Muscle of arm (tissue), 12 donors: Measurements from ENCODE around the gene SPRED1. TPM values are rescaled to one million over a fixed set of nuclear protein-coding genes. Genes with fewer than 3 reads are reported as not detected.
"Not testable (repeated sequence)": the region's sequence is repeated elsewhere in the genome, so short reads cannot be mapped to it uniquely, and the experiment has no call there.

Experiments
- DNase-seq: peaks from one replicate; pipeline ENCODE4 v3.0.0-alpha.2; 2013
- polyA plus RNA-seq, 12 donors: library from polyadenylated mRNA; unstranded; fragments of 120-200 nt; gene quantifications; one replicate each; pipeline ENCODE4 v1.2.1, GENCODE V29; 2013; ENCODE audit not compliant: insufficient read length in 12 of 12

The SPRED1 gene
- polyA plus RNA-seq, 12 donors = 24.9 to 51.5 (median 35.6) TPM; not detected in 1

DNA sequence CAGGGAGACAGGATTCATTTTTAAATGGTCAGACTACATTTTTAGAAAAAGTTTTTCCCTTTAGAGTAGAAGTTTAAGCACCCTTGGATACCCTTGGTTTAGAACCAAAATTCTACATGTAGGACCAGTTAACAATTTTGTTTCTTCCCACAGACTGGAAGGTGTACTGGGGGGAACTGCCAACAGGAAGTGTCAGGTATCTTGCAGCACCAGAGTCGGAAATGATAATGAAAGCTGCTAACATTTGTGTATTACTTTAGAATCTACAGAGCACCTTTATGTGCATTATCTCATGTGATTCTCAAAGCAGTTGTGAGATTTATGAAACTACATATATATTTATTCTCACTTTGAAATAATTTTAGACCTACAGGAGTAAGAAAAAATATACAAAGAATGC, 21.5 kb downstream of the SPRED1 start:
- no peak for DNase-seq

- no peak for DNase-seq
Measured at GRCh38 chr15:38275959-38276358, 23.3 kb downstream of the SPRED1 start.

DNA sequence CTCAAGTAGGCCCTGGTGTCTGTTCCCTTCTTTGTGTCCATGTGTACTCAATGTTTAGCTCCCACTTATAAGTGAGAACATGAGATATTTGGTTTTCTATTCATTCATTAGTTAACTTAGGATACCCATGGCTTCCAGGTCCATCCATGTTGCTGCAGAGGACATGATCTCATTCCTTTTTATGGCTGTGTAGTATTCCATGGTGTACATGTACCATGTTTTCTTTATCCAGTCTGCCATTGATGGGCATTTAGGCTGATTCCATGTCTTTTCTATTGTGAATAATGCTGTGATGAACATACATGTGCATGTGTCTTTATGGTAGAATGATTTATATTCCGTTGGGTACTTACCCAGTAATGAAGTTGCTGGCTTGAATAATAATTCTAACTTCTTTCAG, 24.6 kb downstream of the SPRED1 start:
- not testable (repeated sequence) for DNase-seq

DNA sequence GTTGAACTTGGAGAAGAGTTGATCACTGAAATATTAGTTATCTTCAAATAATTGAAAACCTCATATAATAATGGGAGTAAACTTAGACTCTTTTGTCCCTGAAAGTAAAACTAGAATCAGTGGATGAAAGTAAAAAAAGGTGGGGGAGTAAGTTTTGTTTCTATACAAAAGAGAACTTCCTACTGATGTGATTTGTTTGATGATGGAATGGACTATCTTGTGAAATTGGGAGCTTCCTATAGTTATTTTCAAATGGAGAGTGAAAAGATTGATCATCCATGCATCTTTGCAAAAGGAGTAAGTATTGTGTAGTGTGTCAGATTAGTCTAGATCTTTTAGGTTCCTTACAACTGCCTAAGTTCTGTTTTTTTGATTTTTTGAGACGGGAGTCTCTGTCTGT, 28.4 kb downstream of the SPRED1 start:
- no peak for DNase-seq

- DNase-seq = no peak
Measured at GRCh38 chr15:38283010-38283409, 30.4 kb downstream of the SPRED1 start.

- DNase-seq = peak; percentile 25
Measured at GRCh38 chr15:38285456-38285855, 32.8 kb downstream of the SPRED1 start.

- DNase-seq = no peak
Measured at GRCh38 chr15:38294126-38294525, 41.5 kb downstream of the SPRED1 start.

DNA sequence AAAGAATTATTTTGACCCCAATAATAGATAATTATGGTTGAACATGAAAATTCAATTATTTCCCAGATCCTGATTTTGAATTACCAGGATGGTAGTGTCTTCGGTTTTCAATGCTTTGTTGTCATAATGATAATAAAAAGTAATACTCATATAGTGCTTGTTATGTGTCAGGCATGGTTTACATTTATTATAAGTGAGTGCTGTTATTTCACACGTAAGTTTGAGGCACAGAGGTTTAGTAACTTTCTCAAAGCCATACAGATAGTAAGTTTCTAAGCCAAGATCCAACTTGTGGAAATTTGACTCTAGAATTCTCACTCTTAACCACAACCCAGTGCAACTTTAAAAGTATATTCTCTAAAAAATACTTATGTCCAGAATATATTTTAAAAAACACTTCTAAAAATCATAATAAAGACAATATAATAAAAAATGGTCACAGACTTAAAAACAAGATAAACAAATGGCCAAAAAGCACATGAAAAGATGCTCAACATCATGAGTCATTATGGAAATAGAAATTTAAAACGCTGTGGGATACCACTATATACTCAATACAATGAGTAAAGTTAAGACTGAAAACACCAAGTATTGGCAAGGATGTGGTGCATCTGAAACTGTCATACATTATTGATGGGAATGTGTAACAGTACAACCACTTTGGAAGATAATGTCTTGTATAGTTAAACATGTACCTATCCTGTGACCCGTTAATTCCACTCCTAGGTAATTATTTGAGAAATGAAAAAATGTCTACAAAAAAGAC, 45.2 kb downstream of the SPRED1 start:
- DNase-seq = no peak

- no peak for DNase-seq
Measured at GRCh38 chr15:38299216-38299615, 46.6 kb downstream of the SPRED1 start.

GRCh38 chr15:38300395-38300794, 47.8 kb downstream of the SPRED1 start:
- no peak for DNase-seq

- DNase-seq = peak; percentile 49
Measured at GRCh38 chr15:38304481-38304880, 51.8 kb downstream of the SPRED1 start.

DNA sequence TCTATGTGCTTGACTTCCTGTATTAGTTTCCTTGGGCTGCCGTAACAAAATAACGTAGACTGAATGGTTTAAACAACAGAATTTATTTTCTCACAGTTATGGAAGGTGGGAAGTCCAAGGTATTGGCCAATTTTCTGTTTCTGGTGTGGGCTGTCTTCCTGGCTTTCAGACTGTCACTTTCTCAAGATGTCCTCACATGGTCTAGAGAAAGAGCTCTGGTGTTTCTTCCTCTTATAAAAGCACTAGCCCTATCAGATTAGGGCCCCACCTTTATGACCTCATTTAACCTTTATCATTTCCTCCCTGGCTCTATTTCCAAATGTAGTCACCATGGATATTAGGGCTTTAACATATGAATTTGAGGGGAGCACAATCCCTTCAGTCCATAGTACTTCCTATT, 54.6 kb downstream of the SPRED1 start:
- no peak for DNase-seq

- DNase-seq = no peak
Measured at GRCh38 chr15:38307861-38308641, 55.4 kb downstream of the SPRED1 start.

GRCh38 chr15:38308797-38309196, 56.2 kb downstream of the SPRED1 start:
- DNase-seq = no peak

DNA sequence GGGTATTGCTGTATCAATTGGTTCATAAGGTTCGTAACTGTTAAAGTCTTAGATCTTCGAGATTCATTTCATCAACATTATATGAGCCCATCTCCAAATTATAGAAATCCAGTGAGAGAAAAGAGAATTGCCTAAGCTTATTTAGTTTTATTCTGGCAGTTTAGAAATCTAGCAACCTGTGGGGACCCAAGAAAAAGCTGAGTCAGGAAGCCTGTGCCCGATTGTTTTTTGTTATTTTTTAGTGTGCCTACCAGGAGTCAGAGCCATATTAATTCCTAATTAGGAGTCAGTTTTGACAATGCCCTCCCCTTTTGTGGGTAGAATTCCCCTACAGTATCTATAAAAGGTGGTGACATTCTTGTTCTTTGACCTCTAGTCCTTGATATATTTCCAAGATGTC, 59.6 kb downstream of the SPRED1 start:
- no peak for DNase-seq

GRCh38 chr15:38316311-38316710, 63.7 kb downstream of the SPRED1 start:
- no peak for DNase-seq

- no peak for DNase-seq
Measured at GRCh38 chr15:38320181-38320580, 67.5 kb downstream of the SPRED1 start.

GRCh38 chr15:38320866-38321265, 68.2 kb downstream of the SPRED1 start:
- no peak for DNase-seq

DNA sequence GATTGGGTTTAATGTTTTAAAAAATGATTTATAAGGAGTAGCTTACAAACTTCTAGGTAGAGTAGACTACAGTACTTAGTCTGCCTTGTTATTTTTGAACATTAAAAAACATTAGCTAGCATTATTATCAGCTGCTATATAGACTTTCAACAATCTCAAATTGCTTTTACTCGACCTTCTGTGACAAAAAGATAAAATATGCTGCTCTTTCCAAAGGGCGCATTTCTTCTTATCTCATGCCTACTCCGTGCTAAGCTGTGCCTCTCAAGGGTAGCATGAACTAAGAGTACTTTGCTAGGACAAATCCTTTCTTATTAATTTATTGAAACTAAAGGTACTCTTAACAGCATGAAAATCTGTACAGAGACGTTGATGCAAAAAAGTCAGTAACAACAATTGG, 71.3 kb downstream of the SPRED1 start:
- DNase-seq = no peak

- no peak for DNase-seq
Measured at GRCh38 chr15:38324939-38325647, 72.5 kb downstream of the SPRED1 start.

- no peak for DNase-seq
Measured at GRCh38 chr15:38325648-38325990, 73.0 kb downstream of the SPRED1 start.

DNA sequence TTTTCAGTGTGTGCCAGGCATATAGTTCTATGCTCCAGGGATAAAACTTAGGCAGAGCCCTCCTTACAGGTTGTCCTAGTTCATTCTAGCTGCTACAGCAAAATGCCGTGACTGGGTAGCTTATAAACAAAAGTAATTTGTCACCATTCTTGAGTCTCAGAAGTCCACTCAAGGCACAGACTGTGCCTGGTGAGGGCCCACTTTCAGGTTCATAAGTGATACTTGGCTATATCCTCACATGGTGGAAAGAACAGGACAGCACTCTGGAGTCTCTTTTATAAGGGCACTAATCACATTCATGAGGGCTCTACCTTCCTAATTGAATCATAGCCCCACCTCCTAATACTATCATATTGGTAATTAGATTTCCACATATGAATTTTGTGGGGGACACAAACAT, 80.1 kb downstream of the SPRED1 start:
- DNase-seq = no peak

- no peak for DNase-seq
Measured at GRCh38 chr15:38335116-38335515, 82.5 kb downstream of the SPRED1 start.
